Upper lobe of left lung (tissue), 6 donors: ENCODE results near the gene SLC25A48. TPM values are rescaled to one million over a fixed set of nuclear protein-coding genes. Genes with fewer than 3 reads are reported as not detected.

Experiments
- ATAC-seq, 2 donors: fragments of 200-7000 bp; cut with Tn5 transposase; one replicate each; pipeline ENCODE4 v1.9.1; 2022; ENCODE audit warnings: mild to moderate bottlenecking in 2 of 2, moderate library complexity in 2 of 2; ENCODE audit not compliant: low FRiP score in 2 of 2
- DNase-seq, 2 donors: peaks; one replicate each; pipeline ENCODE4 v3.0.0-alpha.2; 2019 to 2020
- H3K27ac ChIP-seq, 4 donors: fragments of 200-600 bp; sonication (generic); one replicate each; pipeline ENCODE4 v1.5.1; 2016 to 2019
- H3K27me3 ChIP-seq, 4 donors: fragments of 200-600 bp; sonication (generic); one replicate each; pipeline ENCODE4 v1.5.1; 2017 to 2019
- H3K36me3 ChIP-seq, 4 donors: fragments of 200-600 bp; sonication (generic); one replicate each; pipeline ENCODE4 v1.5.1; 2016 to 2019
- H3K4me1 ChIP-seq, 4 donors: fragments of 200-600 bp; sonication (generic); one replicate each; pipeline ENCODE4 v1.5.1; 2018 to 2019
- H3K4me3 ChIP-seq, 4 donors: fragments of 200-600 bp; sonication (generic); one replicate each; pipeline ENCODE4 v1.5.1; 2017 to 2019; ENCODE audit warnings: mild to moderate bottlenecking in 2 of 4, moderate library complexity in 1 of 4
- H3K9me3 ChIP-seq, 4 donors: fragments of 200-600 bp; sonication (generic); one replicate each; pipeline ENCODE4 v1.5.1; 2018 to 2019
- EP300 ChIP-seq, 4 donors: sonication (generic); formaldehyde crosslinking; IDR thresholded peaks; one replicate each; pipeline ENCODE4 v1.5.1; 2017; ENCODE audit warnings: antibody characterized with exemption in 4 of 4, control low read depth in 2 of 4
- POLR2A ChIP-seq, 4 donors: fragments of 450-650 bp; IDR thresholded peaks; one replicate each; pipeline ENCODE4 v1.5.1; 2016 to 2017; ENCODE audit warnings: antibody characterized with exemption in 4 of 4, mild to moderate bottlenecking in 2 of 4
- POLR2AphosphoS5 ChIP-seq, 2 donors: sonication (generic); formaldehyde crosslinking; IDR thresholded peaks; one replicate each; pipeline ENCODE4 v1.5.1; 2017; ENCODE audit warnings: antibody characterized with exemption in 2 of 2
- WGBS, 2 donors: methylation state at CpG; one replicate each; pipeline ENCODE4 v1.1.5; 2017 to 2018; 5-methylcytosine and 5-hydroxymethylcytosine counted together
- total RNA-seq, 6 donors: library from RNA; depleted of rRNA in 4 of 6; stranded (reverse); fragments of >200 nt in 4 of 6; gene quantifications; one replicate each; pipeline versions ENCODE4 v1.1.0 to v1.2.1, GENCODE V29; 2016 to 2021
- TF ChIP-seq, protein P1 (sequence below), 6 experiments: fragments of 450-650 bp in 4 of 6; fragments of 200-600 bp in 2 of 6; sonication (generic) in 2 of 6; IDR thresholded peaks; one replicate each; pipeline ENCODE4 v1.5.1; 2016 to 2019; ENCODE audit warnings: antibody characterized with exemption in 6 of 6
- donor health status: DM: no; HTN: no; CAD: no; lungs with moderate emphysema.
- donor health status: DM: no; HTN: yes; CAD: no; lungs with severe emphysema.

Gene SLC25A48
- total RNA-seq, 6 donors from 2014 or later = not detected

- Histone ChIP-seq H3K36me3 (no peaks in the 10 kb centered on the region), H3K4me1 (no peaks in the 10 kb centered on the region), H3K4me3 (no peak overlapping the region), H3K27me3 (no peaks in the 10 kb centered on the region), H3K27ac (no peak overlapping the region), H3K9me3 (no peaks in the 10 kb centered on the region)
- no peak for DNase-seq
- no peak for ATAC-seq
- TF ChIP-seq POLR2AphosphoS5 (IDR thresholded peaks at IDR 0.05) = no peak
- TF ChIP-seq POLR2A (IDR thresholded peaks at IDR 0.05) = no peak
- TF ChIP-seq, protein P1, sequence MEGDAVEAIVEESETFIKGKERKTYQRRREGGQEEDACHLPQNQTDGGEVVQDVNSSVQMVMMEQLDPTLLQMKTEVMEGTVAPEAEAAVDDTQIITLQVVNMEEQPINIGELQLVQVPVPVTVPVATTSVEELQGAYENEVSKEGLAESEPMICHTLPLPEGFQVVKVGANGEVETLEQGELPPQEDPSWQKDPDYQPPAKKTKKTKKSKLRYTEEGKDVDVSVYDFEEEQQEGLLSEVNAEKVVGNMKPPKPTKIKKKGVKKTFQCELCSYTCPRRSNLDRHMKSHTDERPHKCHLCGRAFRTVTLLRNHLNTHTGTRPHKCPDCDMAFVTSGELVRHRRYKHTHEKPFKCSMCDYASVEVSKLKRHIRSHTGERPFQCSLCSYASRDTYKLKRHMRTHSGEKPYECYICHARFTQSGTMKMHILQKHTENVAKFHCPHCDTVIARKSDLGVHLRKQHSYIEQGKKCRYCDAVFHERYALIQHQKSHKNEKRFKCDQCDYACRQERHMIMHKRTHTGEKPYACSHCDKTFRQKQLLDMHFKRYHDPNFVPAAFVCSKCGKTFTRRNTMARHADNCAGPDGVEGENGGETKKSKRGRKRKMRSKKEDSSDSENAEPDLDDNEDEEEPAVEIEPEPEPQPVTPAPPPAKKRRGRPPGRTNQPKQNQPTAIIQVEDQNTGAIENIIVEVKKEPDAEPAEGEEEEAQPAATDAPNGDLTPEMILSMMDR (IDR thresholded peaks at IDR 0.05) = no peak
- no peak for TF ChIP-seq EP300 (IDR thresholded peaks at IDR 0.05)
- whole genome bisulfite sequencing, 2 donors = 78 to 83% methylated on average over 2 of the region's 2 CpGs
Observed at GRCh38 chr5:135822286-135822685, 12.2 kb upstream of the SLC25A48 start.

GRCh38 chr5:135822959-135823358 lies 11.5 kb upstream of the SLC25A48 start:
- Histone ChIP-seq H3K27ac (no peak overlapping the region), H3K36me3 (no peaks in the 10 kb centered on the region), H3K4me3 (no peak overlapping the region), H3K9me3 (no peaks in the 10 kb centered on the region), H3K4me1 (no peaks in the 10 kb centered on the region), H3K27me3 (no peaks in the 10 kb centered on the region)
- ATAC-seq = no peak
- WGBS, 2 donors = 78 to 81% methylated on average over 2 to 4 of the region's 4 CpGs
- TF ChIP-seq POLR2AphosphoS5 (IDR thresholded peaks at IDR 0.05) (no peak), POLR2A (IDR thresholded peaks at IDR 0.05) (no peak), EP300 (IDR thresholded peaks at IDR 0.05) (no peak)
- TF ChIP-seq, protein P1 (IDR thresholded peaks at IDR 0.05) = no peak
- DNase-seq = no peak

DNA sequence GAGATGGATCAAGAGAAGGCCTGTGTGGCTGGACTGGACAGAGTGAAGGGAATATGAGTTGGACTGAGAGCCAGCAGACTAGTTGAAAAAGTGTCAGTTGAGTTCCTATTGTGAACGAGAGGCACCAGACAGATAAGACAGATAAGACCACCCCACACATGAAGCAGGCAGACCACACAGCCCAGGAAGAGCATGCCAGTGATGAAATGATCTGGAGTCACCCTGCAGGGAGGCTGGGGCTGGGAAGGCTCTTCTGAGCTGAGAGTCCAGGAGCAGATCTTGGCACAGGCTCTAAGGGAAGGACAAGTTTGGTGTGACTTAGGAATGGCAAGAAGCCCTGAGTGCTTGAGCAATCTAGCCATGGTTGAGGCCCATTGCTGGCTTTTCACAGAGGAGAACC lies 10.6 kb upstream of the SLC25A48 start:
- DNase-seq (no peak), ATAC-seq (no peak)
- Histone ChIP-seq H3K27ac (no peak overlapping the region), H3K4me3 (no peak overlapping the region), H3K27me3 (no peaks in the 10 kb centered on the region), H3K4me1 (no peaks in the 10 kb centered on the region), H3K36me3 (no peaks in the 10 kb centered on the region), H3K9me3 (no peaks in the 10 kb centered on the region)
- 44 to 47% methylated on average over 1 of the region's 1 CpG for WGBS, 2 donors
- TF ChIP-seq EP300 (IDR thresholded peaks at IDR 0.05) (no peak), POLR2A (IDR thresholded peaks at IDR 0.05) (no peak), POLR2AphosphoS5 (IDR thresholded peaks at IDR 0.05) (no peak)
- TF ChIP-seq, protein P1 (IDR thresholded peaks at IDR 0.05) = no peak

DNA sequence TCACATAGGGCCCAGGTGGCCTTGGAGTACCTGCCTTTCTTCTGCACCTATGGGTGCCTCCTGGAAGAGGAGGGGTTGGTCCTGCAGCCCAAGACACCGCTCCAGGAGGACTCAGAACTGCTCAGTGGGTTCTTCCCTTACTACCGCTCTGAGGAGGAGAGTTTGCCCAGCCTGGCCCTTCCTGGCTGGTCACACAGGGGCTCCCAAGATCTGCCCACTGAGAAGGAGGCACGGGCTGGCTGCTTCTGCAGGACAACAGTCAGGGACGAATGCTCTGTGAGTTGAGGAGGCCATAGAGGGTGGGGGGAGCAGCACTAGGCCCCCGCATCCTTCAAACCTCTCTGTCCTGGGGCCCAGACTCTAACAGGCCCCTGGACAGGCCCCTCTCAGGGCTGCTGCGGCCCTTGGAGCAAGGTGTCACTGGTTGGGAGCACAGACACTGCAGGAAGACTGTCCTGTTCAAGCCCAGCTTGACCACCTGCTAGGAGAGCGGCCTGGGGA lies 9.9 kb upstream of the SLC25A48 start:
- Histone ChIP-seq H3K9me3 (no peaks in the 10 kb centered on the region), H3K4me3 (no peak overlapping the region), H3K27ac (no peak overlapping the region), H3K36me3 (no peaks in the 10 kb centered on the region), H3K27me3 (no peaks in the 10 kb centered on the region), H3K4me1 (no peaks in the 10 kb centered on the region)
- TF ChIP-seq, protein P1 (IDR thresholded peaks at IDR 0.05) = no peak
- ATAC-seq (no peak), DNase-seq (no peak)
- 82 to 91% methylated on average over 5 to 7 of the region's 7 CpGs for WGBS, 2 donors

- DNase-seq = no peak
- no peak for ATAC-seq
- H3K27ac ChIP-seq = no peak overlapping the region
Observed at GRCh38 chr5:135825373-135826220, 8.9 kb upstream of the SLC25A48 start.

More at GRCh38 chr5:135825373-135826220, 8.9 kb upstream of the SLC25A48 start:
- H3K27me3 ChIP-seq = peaks cover 0 to 6% (median 0%) of the 10 kb centered on the region in 4 donors
- WGBS, 2 donors = 76 to 83% methylated on average over 1 to 12 of the region's 12 CpGs
- H3K4me3 ChIP-seq = no peak overlapping the region
- no peaks in the 10 kb centered on the region for H3K4me1 ChIP-seq
- no peaks in the 10 kb centered on the region for H3K9me3 ChIP-seq
- TF ChIP-seq, protein P1 (IDR thresholded peaks at IDR 0.05) = no peak
- TF ChIP-seq EP300 (IDR thresholded peaks at IDR 0.05) (no peak), POLR2A (IDR thresholded peaks at IDR 0.05) (no peak), POLR2AphosphoS5 (IDR thresholded peaks at IDR 0.05) (no peak)
- no peaks in the 10 kb centered on the region for H3K36me3 ChIP-seq
